HepG2 (cell line): ENCODE measurements around the gene RBM12. TPM values are rescaled to one million over a fixed set of nuclear protein-coding genes. Genes with fewer than 3 reads are reported as not detected.

Experiments
- ATAD3A ChIP-seq: sonication (generic); formaldehyde crosslinking; IDR thresholded peaks from 2 replicates; pipeline ENCODE4 v1.4.0; 2020; ENCODE audit warnings: missing genetic modification reagents
- CAMTA2 ChIP-seq: sonication (generic); formaldehyde crosslinking; IDR thresholded peaks from 2 replicates; pipeline ENCODE4 v1.4.0; 2020; ENCODE audit warnings: mild to moderate bottlenecking, missing genetic modification reagents, borderline replicate concordance
- FIP1L1 ChIP-seq: fragments of 200-400 bp; formaldehyde crosslinking; IDR thresholded peaks from 2 replicates; pipeline ENCODE4 v1.6.1; 2018; ENCODE audit warnings: low read depth, mild to moderate bottlenecking, low read length, moderate library complexity, borderline replicate concordance; ENCODE audit not compliant: insufficient read depth
- FOXO1 ChIP-seq: sonication (generic); formaldehyde crosslinking; IDR thresholded peaks from 2 replicates; pipeline ENCODE4 v1.4.0; 2020; ENCODE audit warnings: missing genetic modification reagents
- NFE2L1 ChIP-seq: sonication (generic); formaldehyde crosslinking; IDR thresholded peaks from 2 replicates; pipeline ENCODE4 v1.4.0; 2020; ENCODE audit warnings: missing genetic modification reagents, mild to moderate bottlenecking, borderline replicate concordance
- NFKB2 ChIP-seq: sonication (generic); formaldehyde crosslinking; IDR thresholded peaks from 2 replicates; pipeline ENCODE4 v1.4.0; 2020; ENCODE audit warnings: missing genetic modification reagents, borderline replicate concordance
- PHF21A ChIP-seq: sonication (generic); formaldehyde crosslinking; IDR thresholded peaks from 2 replicates; pipeline ENCODE4 v1.5.0; 2020; ENCODE audit warnings: mild to moderate bottlenecking, missing genetic modification reagents
- RBM22 ChIP-seq: fragments of 200-400 bp; formaldehyde crosslinking; optimal IDR thresholded peaks from 2 replicates; pipeline ENCODE3; 2017; ENCODE audit warnings: mild to moderate bottlenecking, low read length, moderate library complexity
- REL ChIP-seq: sonication (generic); formaldehyde crosslinking; conservative IDR thresholded peaks from 2 replicates; pipeline ENCODE4 v1.8.0; 2022; ENCODE audit warnings: mild to moderate bottlenecking, missing genetic modification reagents, moderate library complexity
- SPEN ChIP-seq: sonication (generic); formaldehyde crosslinking; IDR thresholded peaks from 2 replicates; pipeline ENCODE4 v1.5.1; 2020; ENCODE audit warnings: low read depth, mild to moderate bottlenecking, missing genetic modification reagents
- TBP ChIP-seq: sonication (generic); formaldehyde crosslinking; IDR thresholded peaks from 2 replicates; pipeline ENCODE4 v1.5.0; 2020; ENCODE audit warnings: missing genetic modification reagents
- ZBTB33 ChIP-seq: sonication (generic); formaldehyde crosslinking; IDR thresholded peaks from 2 replicates; pipeline ENCODE4 v1.4.0; 2020; ENCODE audit warnings: missing genetic modification reagents
- ZBTB7B ChIP-seq: sonication (generic); formaldehyde crosslinking; IDR thresholded peaks from 2 replicates; pipeline ENCODE4 v1.4.0; 2020; ENCODE audit warnings: missing genetic modification reagents
- ZFP82 ChIP-seq: sonication (generic); formaldehyde crosslinking; IDR thresholded peaks from 2 replicates; pipeline ENCODE4 v1.5.1; 2020; ENCODE audit warnings: mild to moderate bottlenecking, missing genetic modification reagents, borderline replicate concordance
- ZMAT5 ChIP-seq: sonication (generic); formaldehyde crosslinking; IDR thresholded peaks from 2 replicates; pipeline ENCODE4 v1.5.0; 2020; ENCODE audit warnings: mild to moderate bottlenecking, low read depth, missing genetic modification reagents, borderline replicate concordance
- ZNF382 ChIP-seq: sonication (generic); formaldehyde crosslinking; IDR thresholded peaks from 2 replicates; pipeline ENCODE4 v1.5.0; 2020; ENCODE audit warnings: missing genetic modification reagents, mild to moderate bottlenecking, borderline replicate concordance
- ZNF775 ChIP-seq: sonication (generic); formaldehyde crosslinking; IDR thresholded peaks from 2 replicates; pipeline ENCODE4 v1.4.0; 2020; ENCODE audit warnings: missing genetic modification reagents, mild to moderate bottlenecking, moderate library complexity, borderline replicate concordance
- ZNF839 ChIP-seq: sonication (generic); formaldehyde crosslinking; IDR thresholded peaks from 2 replicates; pipeline ENCODE4 v1.4.0; 2020; ENCODE audit warnings: missing genetic modification reagents, mild to moderate bottlenecking, borderline replicate concordance
- ZNF841 ChIP-seq: sonication (generic); formaldehyde crosslinking; IDR thresholded peaks from 2 replicates; pipeline ENCODE4 v1.8.1; 2023; ENCODE audit warnings: missing genetic modification reagents, borderline replicate concordance
- ZZZ3 ChIP-seq: sonication (generic); formaldehyde crosslinking; IDR thresholded peaks from 2 replicates; pipeline ENCODE4 v1.4.0; 2020; ENCODE audit warnings: missing genetic modification reagents, mild to moderate bottlenecking, borderline replicate concordance
- polyA plus RNA-seq, 8 experiments: library from polyadenylated mRNA; depleted of rRNA in 3 of 8; stranded (reverse) in 7 of 8; unstranded in 1 of 8; fragments of >200 nt; fragmentation: Illumina TruSeq in 4 of 8; extraction: Trizol in 4 of 8; gene quantifications; 2 replicates each; pipeline versions ENCODE4 v1.2.1 to v1.2.3, GENCODE V29; 2011 to 2016; ENCODE audit warnings: low read depth in 4 of 8, missing spikeins in 1 of 8, mixed read lengths in 1 of 8; ENCODE audit not compliant: insufficient read depth in 1 of 8
- total RNA-seq, 5 experiments: library from RNA; depleted of rRNA; stranded (reverse); fragments of >200 nt; fragmentation: Illumina TruSeq; extraction: Trizol; gene quantifications; 2 replicates each; pipeline ENCODE4 v1.2.3, GENCODE V29; 2016; ENCODE audit warnings: low read depth in 1 of 5
- TF ChIP-seq, protein P1 (sequence below): sonication (generic); formaldehyde crosslinking; IDR thresholded peaks from 2 replicates; pipeline ENCODE4 v1.8.0; 2022; ENCODE audit warnings: missing genetic modification reagents, low read depth, mild to moderate bottlenecking, borderline replicate concordance

The RBM12 gene
- total and polyA plus RNA-seq, 2 of the 13 experiments (the other 11 are each of a cell fraction or from before 2014, with no cell fraction given), result 97.9 to 104 TPM

DNA sequence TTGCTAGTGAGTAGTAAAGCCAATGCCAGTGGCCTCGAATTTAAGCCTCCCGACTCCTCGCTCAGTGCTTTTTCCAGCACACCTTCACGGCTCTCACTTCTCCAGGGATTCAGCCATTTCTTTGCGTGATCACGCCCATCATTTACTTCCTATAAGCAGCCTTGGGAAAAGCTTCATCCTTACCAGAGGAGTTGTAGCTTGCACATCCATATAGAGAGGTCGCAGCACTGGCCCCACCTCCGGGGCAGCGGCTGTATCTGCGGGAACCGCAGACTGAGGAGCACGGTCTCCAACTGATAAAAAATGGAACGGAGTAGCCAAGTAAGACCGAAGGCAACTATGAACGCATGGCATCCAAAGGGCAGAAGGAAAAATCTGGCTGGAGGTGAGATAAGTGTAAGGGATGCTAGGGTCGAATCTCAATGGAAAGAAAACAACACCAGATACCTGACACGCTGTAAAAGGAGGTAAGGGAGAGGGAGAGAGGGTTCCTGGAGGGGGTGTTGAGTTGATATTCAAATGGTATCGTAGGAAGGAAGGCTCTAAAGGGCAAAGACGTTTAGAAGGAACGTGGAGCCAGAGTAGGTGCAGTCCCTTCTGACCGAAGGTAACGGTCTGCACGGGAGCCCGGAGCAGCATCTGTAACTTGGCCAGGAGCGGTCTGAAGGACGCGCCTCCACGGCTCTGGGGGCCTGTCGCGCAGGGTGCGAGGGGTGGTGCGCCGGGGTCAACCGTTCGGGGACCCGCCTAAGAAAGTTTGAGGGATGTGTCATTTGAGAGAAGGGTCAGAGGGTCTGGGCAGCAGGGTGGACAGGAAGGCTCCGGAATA lies 33.8 kb upstream of the RBM12 start (continued):
- TF ChIP-seq ZMAT5 (CRISPR knock-in tag), result no peak
- TF ChIP-seq RBM22, result no peak
- TF ChIP-seq ZZZ3, result no peak; the same call in 1 of the 2 replicates
- 0 out of 2 replicates have a peak, but pooled peaks have one; percentile 24 for TF ChIP-seq ZNF775 (CRISPR knock-in tag)
- no peak for TF ChIP-seq NFE2L1
- TF ChIP-seq ZBTB33 (CRISPR knock-in tag), result no peak
- no peak; the same call in 1 of the 2 replicates for TF ChIP-seq NFKB2 (CRISPR knock-in tag)
- no peak for TF ChIP-seq FOXO1 (CRISPR knock-in tag)
- no peak for TF ChIP-seq TBP (CRISPR knock-in tag)
- TF ChIP-seq ZNF841, result no peak
- no peak for TF ChIP-seq SPEN
- TF ChIP-seq FIP1L1, result no peak
- no peak for TF ChIP-seq REL (CRISPR knock-in tag)
- no peak for TF ChIP-seq CAMTA2 (CRISPR knock-in tag)
- TF ChIP-seq ZNF839 (CRISPR knock-in tag), result no peak
- no peak; the same call in 1 of the 2 replicates for TF ChIP-seq ZFP82 (CRISPR knock-in tag)
- TF ChIP-seq ATAD3A (CRISPR knock-in tag), result no peak
- TF ChIP-seq ZBTB7B (CRISPR knock-in tag), result no peak
- TF ChIP-seq, protein P1, sequence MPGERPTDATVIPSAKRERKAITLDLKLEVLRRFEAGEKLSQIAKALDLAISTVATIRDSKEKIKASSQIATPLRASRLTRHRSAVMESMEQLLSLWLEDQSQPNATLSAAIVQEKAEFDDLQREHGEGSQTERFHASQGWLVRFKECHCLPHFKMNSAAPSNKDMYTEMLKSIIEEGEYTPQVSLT (CRISPR knock-in tag), result no peak
- TF ChIP-seq ZNF382 (CRISPR knock-in tag), result no peak
- 0 out of 2 replicates have a peak, but pooled peaks have one; percentile 15 for TF ChIP-seq PHF21A
